ENCODE data around the gene WDR82.
A peak's percentile ranks its signal among the peaks of the same experiment; 100 is the strongest.

The WDR82 gene

GRCh38 chr3:52253314-52254304 is 24.8 kb downstream of the WDR82 start:
- DNase-seq = peak; percentile 94 to 96

- DNase-seq = no peak
Observed at GRCh38 chr3:52250122-52250521, 28.3 kb downstream of the WDR82 start.

DNA sequence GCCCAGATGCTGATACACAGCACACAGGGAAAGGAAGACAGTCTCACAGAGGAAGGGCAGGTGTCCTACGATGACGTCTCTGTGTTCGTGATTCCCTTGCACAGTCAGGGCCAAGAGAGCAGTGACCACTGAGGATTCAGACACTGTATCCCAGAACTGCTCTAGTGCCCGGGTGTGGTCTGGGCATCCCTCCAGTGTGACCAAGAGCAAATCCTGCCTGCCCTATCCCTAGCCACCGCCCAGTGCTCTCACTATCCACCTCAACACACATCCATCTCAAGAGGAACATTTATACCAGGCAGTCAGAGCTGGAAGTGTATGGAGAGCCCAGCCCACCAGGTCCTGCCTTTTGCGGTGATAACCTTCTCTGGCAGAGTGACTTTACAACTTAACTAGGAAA is 28.8 kb downstream of the WDR82 start:
- DNase-seq = no peak

GRCh38 chr3:52248816-52249547 is 29.5 kb downstream of the WDR82 start:
- DNase-seq = no peak

GRCh38 chr3:52248165-52248541 is 30.3 kb downstream of the WDR82 start:
- no peak for DNase-seq

GRCh38 chr3:52247409-52248164 is 30.9 kb downstream of the WDR82 start:
- DNase-seq = no peak

GRCh38 chr3:52246728-52247408 is 31.6 kb downstream of the WDR82 start:
- no peak for DNase-seq

- no peak for DNase-seq
Observed at GRCh38 chr3:52246264-52246620, 32.2 kb downstream of the WDR82 start.

- DNase-seq = no peak
Observed at GRCh38 chr3:52245322-52246263, 32.9 kb downstream of the WDR82 start, which contains the start of gene PPM1M. Gene PPM1M (plus strand): TSS chr3:52245759. CDS start chr3:52245825, 66 bp downstream.

- DNase-seq = peak; percentile 53 to 63
Observed at GRCh38 chr3:52243791-52244628, 34.4 kb downstream of the WDR82 start.

GRCh38 chr3:52242039-52242438 is 36.4 kb downstream of the WDR82 start:
- DNase-seq = no peak

GRCh38 chr3:52240886-52241370 is 37.5 kb downstream of the WDR82 start:
- DNase-seq = no peak

DNA sequence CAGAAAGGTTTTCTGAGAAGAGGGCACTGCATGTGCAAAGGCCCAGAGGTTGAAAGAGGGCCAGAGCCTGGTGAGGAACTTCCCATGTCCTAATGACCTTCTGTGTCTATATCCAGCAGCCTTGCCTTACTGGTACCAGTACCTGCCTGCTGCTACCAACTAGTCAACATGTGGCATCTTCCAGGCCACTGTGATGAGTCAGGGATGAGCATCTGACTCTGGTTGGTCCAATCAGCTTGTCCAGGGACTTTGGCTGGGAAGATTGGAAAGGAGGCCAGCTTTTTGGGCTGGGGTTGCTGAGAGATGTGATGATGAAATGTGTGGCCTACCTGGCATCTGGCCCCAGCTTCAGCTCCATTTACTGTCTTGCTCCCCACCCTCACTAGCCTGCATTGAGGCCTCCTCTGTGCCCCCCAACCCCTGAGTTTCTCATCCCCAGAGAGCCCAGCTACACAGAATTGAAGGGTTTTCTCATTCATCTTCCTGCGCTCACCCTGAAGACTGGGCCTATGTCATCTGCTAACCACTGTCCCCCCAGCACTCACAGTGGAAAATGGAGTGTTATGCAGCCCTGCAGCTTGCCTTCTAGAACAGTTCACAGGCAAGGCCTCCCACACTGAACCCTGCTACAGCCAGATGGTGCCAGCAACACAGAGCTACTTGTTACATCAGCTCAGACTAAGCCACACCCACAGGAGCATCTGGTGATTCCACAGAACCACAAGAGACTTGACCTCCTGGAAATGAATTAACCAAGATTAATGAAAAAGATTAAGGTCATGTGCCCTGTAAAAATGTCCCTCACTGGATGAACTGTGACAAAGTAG is 38.2 kb downstream of the WDR82 start:
- peak in 1 of 2 experiments; percentile 18 for DNase-seq

DNA sequence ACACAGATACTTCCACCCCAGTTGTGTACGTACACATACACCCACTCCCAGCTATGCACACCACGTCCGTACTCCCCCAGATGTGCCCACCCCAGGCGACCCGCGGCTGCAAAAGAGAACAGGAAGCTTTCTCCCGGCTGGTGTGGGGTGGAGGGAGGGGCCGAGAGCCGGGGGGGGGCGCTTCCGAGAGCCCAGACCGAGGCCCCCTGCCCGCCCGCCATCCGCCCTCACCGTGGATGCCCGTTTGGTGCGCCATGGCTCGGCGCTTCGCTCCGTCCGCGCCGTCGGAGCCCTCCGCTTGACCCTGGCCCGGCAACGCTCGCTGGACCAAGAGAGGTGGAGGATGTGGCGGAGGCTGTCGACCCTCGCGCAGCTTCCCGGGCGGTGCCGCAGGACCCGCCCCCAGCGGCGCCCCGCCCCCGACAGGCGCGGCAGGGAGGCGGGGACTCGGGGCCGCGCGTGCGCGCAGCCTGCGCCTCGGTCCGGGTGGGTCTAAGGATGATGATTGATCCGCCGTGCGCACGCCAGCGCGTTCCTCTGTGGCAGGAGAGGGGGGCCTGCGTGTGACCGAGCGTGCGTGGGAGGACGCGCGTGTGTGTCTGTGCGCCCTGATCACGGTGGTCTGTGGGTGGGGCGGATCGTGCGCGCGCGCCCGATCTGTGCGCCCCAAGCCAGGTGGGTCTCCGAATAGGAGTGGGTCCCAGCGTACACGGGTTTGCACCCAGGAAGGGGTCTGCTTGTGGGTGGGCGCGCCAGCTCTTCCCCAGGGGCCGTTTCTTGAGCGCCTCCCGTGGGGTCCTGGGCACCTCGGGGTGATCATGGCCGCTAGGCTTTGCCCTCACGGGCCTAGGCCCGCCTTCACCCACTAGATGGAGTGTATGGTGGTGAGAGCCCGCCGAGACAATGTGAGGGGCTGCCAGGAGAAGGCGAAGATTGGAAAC is 39.4 kb downstream of the WDR82 start, which contains the start of gene TWF2:
TWF2 (minus strand) TSS at position 398 of the 941 bp plus-strand sequence; CDS start at position 256, 142 bp downstream.
- DNase-seq = peak; percentile 64 to 66

DNA sequence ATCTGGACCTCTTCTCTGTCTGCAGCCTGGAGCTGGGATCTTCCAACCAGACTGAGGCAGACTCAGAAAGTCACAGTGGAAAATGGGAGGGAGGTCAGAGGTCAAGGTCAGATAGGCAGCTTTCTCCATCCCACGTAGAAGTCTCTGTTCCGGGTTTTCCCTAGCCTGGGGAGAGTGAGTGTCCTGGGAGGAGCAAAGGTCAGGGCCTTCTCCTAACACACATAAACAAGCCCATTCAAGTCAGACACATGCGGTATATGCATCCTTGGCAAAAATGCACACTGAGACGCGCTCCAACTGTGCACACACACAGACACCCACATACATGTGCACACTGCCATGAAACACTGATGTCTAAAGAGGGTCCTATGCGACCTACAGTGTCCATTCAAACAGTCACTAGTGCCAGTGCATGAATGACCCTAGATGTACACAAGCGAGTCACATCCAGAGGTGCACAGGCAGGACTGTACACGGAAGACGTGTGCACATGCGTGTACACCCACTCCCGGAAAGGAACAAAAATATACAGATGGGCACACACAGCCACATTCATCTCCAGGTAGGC is 40.2 kb downstream of the WDR82 start:
- peak in 1 of 2 experiments; percentile 30 for DNase-seq

- peak in 1 of 2 experiments; percentile 71 for DNase-seq
Observed at GRCh38 chr3:52237657-52238172, 40.7 kb downstream of the WDR82 start.

GRCh38 chr3:52237006-52237656 is 41.3 kb downstream of the WDR82 start:
- peak in 1 of 2 experiments; percentile 67 for DNase-seq

Measured in Kasumi-1 (cell line).